HepG2 (cell line): ENCODE data around the gene STUB1. TPM values are rescaled to one million over a fixed set of nuclear protein-coding genes. Genes with fewer than 3 reads are reported as not detected.
A peak's percentile ranks its signal among the peaks of the same experiment; 100 is the strongest.

ENCODE experiments used
- AHDC1 ChIP-seq: sonication (generic); formaldehyde crosslinking; IDR thresholded peaks from 2 replicates; pipeline ENCODE4 v1.5.1; 2020; ENCODE audit warnings: mild to moderate bottlenecking, missing genetic modification reagents, borderline replicate concordance
- ATRX ChIP-seq: sonication (generic); formaldehyde crosslinking; IDR thresholded peaks from 2 replicates; pipeline ENCODE4 v1.4.0; 2020; ENCODE audit warnings: missing genetic modification reagents, borderline replicate concordance
- FOXA1 ChIP-seq, 2 experiments: fragments of 450-650 bp in 1 of 2; sonication (generic) in 1 of 2; formaldehyde crosslinking in 1 of 2; IDR thresholded peaks; 2 replicates each; pipeline versions ENCODE4 v1.4.0 to v1.6.1; 2016 to 2020; ENCODE audit warnings: missing genetic modification reagents in 1 of 2
- GLI4 ChIP-seq: sonication (generic); formaldehyde crosslinking; IDR thresholded peaks from 2 replicates; pipeline ENCODE4 v1.5.1; 2020; ENCODE audit warnings: missing genetic modification reagents, mild to moderate bottlenecking, moderate library complexity, borderline replicate concordance
- GPN1 ChIP-seq: sonication (generic); formaldehyde crosslinking; IDR thresholded peaks from 2 replicates; pipeline ENCODE4 v1.5.1; 2020; ENCODE audit warnings: missing genetic modification reagents, borderline replicate concordance
- HBP1 ChIP-seq: IDR thresholded peaks from 2 replicates; pipeline ENCODE4 v1.6.1; 2016; ENCODE audit warnings: low read depth, control low read depth
- HMGXB3 ChIP-seq: sonication (generic); formaldehyde crosslinking; IDR thresholded peaks from 2 replicates; pipeline ENCODE4 v1.4.0; 2020; ENCODE audit warnings: missing genetic modification reagents, borderline replicate concordance
- HNRNPLL ChIP-seq: fragments of 200-400 bp; formaldehyde crosslinking; IDR thresholded peaks from 2 replicates; pipeline ENCODE4 v1.6.1; 2017; ENCODE audit warnings: mild to moderate bottlenecking, low read depth, low read length; ENCODE audit not compliant: poor library complexity, severe bottlenecking
- TEAD3 ChIP-seq: optimal IDR thresholded peaks from 2 replicates; pipeline ENCODE3; 2016; ENCODE audit warnings: borderline replicate concordance
- ZC3H4 ChIP-seq: sonication (generic); formaldehyde crosslinking; IDR thresholded peaks from 2 replicates; pipeline ENCODE4 v1.4.0; 2020; ENCODE audit warnings: missing genetic modification reagents, borderline replicate concordance
- ZKSCAN8 ChIP-seq: IDR thresholded peaks from 2 replicates; pipeline ENCODE4 v1.6.1; 2016; ENCODE audit warnings: borderline replicate concordance, missing genetic modification reagents, missing compliant biosample characterization
- ZNF431 ChIP-seq: sonication (generic); formaldehyde crosslinking; IDR thresholded peaks from 2 replicates; pipeline ENCODE4 v1.9.0; 2022; ENCODE audit warnings: missing genetic modification reagents, low read depth, mild to moderate bottlenecking, borderline replicate concordance
- ZNF784 ChIP-seq: sonication (generic); formaldehyde crosslinking; IDR thresholded peaks from 2 replicates; pipeline ENCODE4 v1.5.1; 2020; ENCODE audit warnings: missing genetic modification reagents, mild to moderate bottlenecking, borderline replicate concordance
- polyA plus RNA-seq, 8 experiments: library from polyadenylated mRNA; depleted of rRNA in 3 of 8; stranded (reverse) in 7 of 8; unstranded in 1 of 8; fragments of >200 nt; fragmentation: Illumina TruSeq in 4 of 8; extraction: Trizol in 4 of 8; gene quantifications; 2 replicates each; pipeline versions ENCODE4 v1.2.1 to v1.2.3, GENCODE V29; 2011 to 2016; ENCODE audit warnings: low read depth in 4 of 8, missing spikeins in 1 of 8, mixed read lengths in 1 of 8; ENCODE audit not compliant: insufficient read depth in 1 of 8
- total RNA-seq, 5 experiments: library from RNA; depleted of rRNA; stranded (reverse); fragments of >200 nt; fragmentation: Illumina TruSeq; extraction: Trizol; gene quantifications; 2 replicates each; pipeline ENCODE4 v1.2.3, GENCODE V29; 2016; ENCODE audit warnings: low read depth in 1 of 5

Gene STUB1
- total and polyA plus RNA-seq, 2 of the 13 experiments (the other 11 are each of a cell fraction or from before 2014, with no cell fraction given) = 52.9 to 78.2 TPM

GRCh38 chr16:641326-642188, 38.7 kb upstream of the STUB1 start, which contains the start of gene MCRIP2 (continued):
- no peak; the same call in 1 of the 2 replicates for TF ChIP-seq HBP1 (CRISPR knock-in tag)
- peak; percentile 60; the same call in 1 of the 2 replicates for TF ChIP-seq HMGXB3
- no peak for TF ChIP-seq AHDC1 (CRISPR knock-in tag)
- no peak for TF ChIP-seq ZKSCAN8
- TF ChIP-seq ZNF431 (CRISPR knock-in tag) = no peak
- 0 out of 2 replicates have a peak, but pooled peaks have one; percentile 2 for TF ChIP-seq ZNF784
- TF ChIP-seq HNRNPLL = peak; percentile 84
- TF ChIP-seq FOXA1 (IDR thresholded peaks at IDR 0.05) = no peak
- TF ChIP-seq FOXA1 (CRISPR knock-in tag; IDR thresholded peaks at IDR 0.05) = no peak
- no peak for TF ChIP-seq ZC3H4 (CRISPR knock-in tag)
- no peak for TF ChIP-seq GPN1 (CRISPR knock-in tag)
- no peak for TF ChIP-seq GLI4 (CRISPR knock-in tag)
- no peak for TF ChIP-seq TEAD3 (CRISPR knock-in tag)
- no peak for TF ChIP-seq ATRX (CRISPR knock-in tag)
